ENCODE measurements around the gene SECTM1.
A peak's percentile ranks its signal among the peaks of the same experiment; 100 is the strongest.

Gene SECTM1

DNA sequence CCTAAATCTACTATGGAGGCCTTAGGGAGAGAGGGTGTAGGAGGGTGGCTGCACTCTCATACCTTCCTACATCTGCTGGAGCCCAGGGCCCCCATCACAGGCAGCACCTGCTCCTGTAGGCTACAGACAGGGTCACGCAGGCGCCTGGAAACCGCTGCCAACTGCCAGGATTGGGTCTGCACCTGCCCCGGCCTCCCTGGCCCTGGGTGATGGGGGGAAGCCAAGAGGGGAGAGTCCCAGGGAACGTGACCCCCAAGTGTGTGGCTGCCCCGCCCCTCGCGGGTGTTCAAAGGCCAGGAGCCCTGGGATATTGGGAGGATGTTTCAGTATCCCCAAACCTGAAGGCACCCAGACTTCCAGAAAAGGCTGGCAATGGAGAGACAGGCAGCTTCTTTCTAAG lies 19.9 kb upstream of the SECTM1 start:
- no peaks in the 10 kb centered on the region for H3K79me1 ChIP-seq (ENCODE audit: low read depth, low read length)
- no peak for DNase-seq (ENCODE audit: low spot score)
- peak overlapping the region; percentile 62 for H2AK5ac ChIP-seq (ENCODE audit: low read depth, low read length)
- no peaks in the 10 kb centered on the region for H3K36me3 ChIP-seq (replicated peaks in 1 of 2; ENCODE audit: control insufficient read depth in 2 of 2, insufficient read depth in 2 of 2, low read length in 2 of 2)
- H3K18ac ChIP-seq (ENCODE audit: low read length) = no peak overlapping the region
- H4K91ac ChIP-seq (ENCODE audit: low read depth, low read length, poor library complexity) = no peak overlapping the region
- no CpG with 5 or more reads among the region's 8 CpGs for WGBS, 2 donors (ENCODE audit: extremely low coverage in 2 of 2, insufficient read length in 2 of 2, insufficient replicate concordance in 1 of 2)
- H2BK15ac ChIP-seq (ENCODE audit: low read length) = peak overlapping the region; percentile 49
- H3K4me2 ChIP-seq (ENCODE audit: insufficient read depth, low read length, poor library complexity, severe bottlenecking) = no peak overlapping the region
- H2BK5ac ChIP-seq (ENCODE audit: low read length) = no peak overlapping the region
- H2BK12ac ChIP-seq (ENCODE audit: low read length) = no peak overlapping the region
- no peak overlapping the region for H2BK120ac ChIP-seq (ENCODE audit: low read depth, low read length)
- H2AFZ ChIP-seq (ENCODE audit: low read length) = no peak overlapping the region
- no peak overlapping the region for H3K23ac ChIP-seq (ENCODE audit: low read depth, low read length, poor library complexity)
- H3K27ac ChIP-seq (replicated peaks; ENCODE audit: low read length) = no peak overlapping the region
- H3K4me3 ChIP-seq (ENCODE audit: low read length in 2 of 2) = no peak overlapping the region
- no peaks in the 10 kb centered on the region for H3K9me3 ChIP-seq (replicated peaks in 1 of 2; ENCODE audit: control insufficient read depth in 2 of 2, insufficient read depth in 1 of 2, low read depth in 1 of 2, low read length in 2 of 2)
- H3K14ac ChIP-seq (ENCODE audit: low read length) = no peak overlapping the region
- no peak overlapping the region for H3K4ac ChIP-seq (ENCODE audit: low read length)
- H3K9ac ChIP-seq (ENCODE audit: low read depth, low read length, poor library complexity) = no peak overlapping the region
- peaks cover 3 to 8% of the 10 kb centered on the region in 2 donors for H3K4me1 ChIP-seq (ENCODE audit: control insufficient read depth in 2 of 2, insufficient read depth in 1 of 2, low read depth in 1 of 2, low read length in 2 of 2)
- peaks cover 0 to 15% (median 0%) of the 10 kb centered on the region in 3 experiments for H3K27me3 ChIP-seq (ENCODE audit: control insufficient read depth in 3 of 3, insufficient read depth in 3 of 3, low read depth in 1 of 3, low read length in 3 of 3)
- H4K8ac ChIP-seq (ENCODE audit: low read depth, low read length) = no peak overlapping the region

DNA sequence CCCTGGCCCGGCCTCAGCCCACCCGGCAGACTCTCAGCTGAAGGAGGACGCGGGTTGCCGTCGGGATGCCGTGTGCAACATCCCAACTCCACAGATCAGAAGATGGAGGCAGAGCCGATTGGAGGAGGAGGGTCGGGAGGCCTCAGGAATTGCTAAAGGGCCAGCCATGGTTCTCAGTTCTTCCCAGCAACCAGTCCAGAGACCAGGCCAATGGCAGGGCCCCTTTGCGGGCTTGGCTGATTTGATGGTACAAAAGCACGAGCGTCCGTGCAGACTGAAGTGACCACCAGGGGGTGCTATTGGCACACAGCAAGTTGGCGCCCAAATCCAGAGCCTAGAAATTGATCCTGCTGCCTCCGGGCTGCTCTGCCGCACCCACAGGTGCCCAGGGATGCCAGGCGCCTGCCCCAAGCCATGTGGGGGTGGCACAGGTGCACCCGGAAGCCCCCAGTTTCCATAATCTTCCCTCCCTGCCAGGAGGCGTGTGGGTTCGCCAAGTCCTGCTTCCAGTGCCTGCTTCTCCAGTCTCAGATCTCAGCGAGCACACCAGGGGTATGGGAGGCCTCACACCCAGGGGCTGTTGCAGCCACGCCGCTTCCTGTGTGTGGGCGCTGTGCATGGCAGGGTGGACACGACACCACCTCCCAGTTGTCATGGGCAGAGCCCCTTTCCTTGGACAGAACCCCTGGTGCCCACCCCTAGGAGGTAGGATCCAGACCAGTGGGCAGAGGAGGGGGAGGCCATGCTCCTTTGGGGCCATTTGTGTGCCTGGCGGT lies 18.3 kb upstream of the SECTM1 start:
- Histone ChIP-seq H3K23ac (ENCODE audit: low read depth, low read length, poor library complexity) (peak overlapping the region; percentile 85), H4K91ac (ENCODE audit: low read depth, low read length, poor library complexity) (peak overlapping the region; percentile 85), H2AK5ac (ENCODE audit: low read depth, low read length) (peak overlapping the region; percentile 100), H3K79me1 (ENCODE audit: low read depth, low read length) (no peaks in the 10 kb centered on the region), H2BK12ac (ENCODE audit: low read length) (peak overlapping the region; percentile 95), H3K4me3 (ENCODE audit: low read length in 2 of 2) (no peak overlapping the region), H2BK5ac (ENCODE audit: low read length) (peak overlapping the region; percentile 54), H2BK15ac (ENCODE audit: low read length) (peak overlapping the region; percentile 98), H3K18ac (ENCODE audit: low read length) (peak overlapping the region; percentile 92), H4K8ac (ENCODE audit: low read depth, low read length) (no peak overlapping the region), H2AFZ (ENCODE audit: low read length) (peak overlapping the region; percentile 77), H3K9me3 (replicated peaks in 1 of 2; ENCODE audit: control insufficient read depth in 2 of 2, insufficient read depth in 1 of 2, low read depth in 1 of 2, low read length in 2 of 2) (no peaks in the 10 kb centered on the region), H3K14ac (ENCODE audit: low read length) (peak overlapping the region; percentile 71), H3K9ac (ENCODE audit: low read depth, low read length, poor library complexity) (peak overlapping the region; percentile 77), H3K4ac (ENCODE audit: low read length) (no peak overlapping the region), H3K4me2 (ENCODE audit: insufficient read depth, low read length, poor library complexity, severe bottlenecking) (no peak overlapping the region), H3K27me3 (ENCODE audit: control insufficient read depth in 3 of 3, insufficient read depth in 3 of 3, low read depth in 1 of 3, low read length in 3 of 3) (peaks cover 0 to 19% (median 0%) of the 10 kb centered on the region in 3 experiments), H2BK120ac (ENCODE audit: low read depth, low read length) (peak overlapping the region; percentile 24), H3K27ac (replicated peaks; ENCODE audit: low read length) (no peak overlapping the region), H3K4me1 (ENCODE audit: control insufficient read depth in 2 of 2, insufficient read depth in 1 of 2, low read depth in 1 of 2, low read length in 2 of 2) (peaks cover 0 to 6% of the 10 kb centered on the region in 2 donors), H3K36me3 (replicated peaks in 1 of 2; ENCODE audit: control insufficient read depth in 2 of 2, insufficient read depth in 2 of 2, low read length in 2 of 2) (no peaks in the 10 kb centered on the region)
- DNase-seq (ENCODE audit: low spot score) = peak; percentile 93
- WGBS, 2 donors (ENCODE audit: extremely low coverage in 2 of 2, insufficient read length in 2 of 2, insufficient replicate concordance in 1 of 2) = no CpG with 5 or more reads among the region's 26 CpGs

GRCh38 chr17:82351254-82351712 lies 17.7 kb upstream of the SECTM1 start:
- Histone ChIP-seq H3K14ac (ENCODE audit: low read length) (no peak overlapping the region), H3K27ac (replicated peaks; ENCODE audit: low read length) (no peak overlapping the region), H3K36me3 (replicated peaks in 1 of 2; ENCODE audit: control insufficient read depth in 2 of 2, insufficient read depth in 2 of 2, low read length in 2 of 2) (no peaks in the 10 kb centered on the region), H4K8ac (ENCODE audit: low read depth, low read length) (no peak overlapping the region), H2BK12ac (ENCODE audit: low read length) (peak overlapping the region; percentile 95), H3K27me3 (ENCODE audit: control insufficient read depth in 3 of 3, insufficient read depth in 3 of 3, low read depth in 1 of 3, low read length in 3 of 3) (peaks cover 0 to 16% (median 0%) of the 10 kb centered on the region in 3 experiments), H3K4ac (ENCODE audit: low read length) (no peak overlapping the region), H3K4me3 (ENCODE audit: low read length in 2 of 2) (no peak overlapping the region), H4K91ac (ENCODE audit: low read depth, low read length, poor library complexity) (peak overlapping the region; percentile 85), H3K9me3 (replicated peaks in 1 of 2; ENCODE audit: control insufficient read depth in 2 of 2, insufficient read depth in 1 of 2, low read depth in 1 of 2, low read length in 2 of 2) (no peaks in the 10 kb centered on the region), H3K79me1 (ENCODE audit: low read depth, low read length) (no peaks in the 10 kb centered on the region), H3K23ac (ENCODE audit: low read depth, low read length, poor library complexity) (peak overlapping the region; percentile 25), H2AFZ (ENCODE audit: low read length) (peak overlapping the region; percentile 77), H2BK120ac (ENCODE audit: low read depth, low read length) (peak overlapping the region; percentile 24), H3K4me1 (ENCODE audit: control insufficient read depth in 2 of 2, insufficient read depth in 1 of 2, low read depth in 1 of 2, low read length in 2 of 2) (peaks cover 0 to 4% of the 10 kb centered on the region in 2 donors), H3K9ac (ENCODE audit: low read depth, low read length, poor library complexity) (peak overlapping the region; percentile 63), H3K4me2 (ENCODE audit: insufficient read depth, low read length, poor library complexity, severe bottlenecking) (no peak overlapping the region), H3K18ac (ENCODE audit: low read length) (peak overlapping the region; percentile 92), H2AK5ac (ENCODE audit: low read depth, low read length) (peak overlapping the region; percentile 100), H2BK5ac (ENCODE audit: low read length) (no peak overlapping the region), H2BK15ac (ENCODE audit: low read length) (peak overlapping the region; percentile 98)
- no CpG with 5 or more reads among the region's 21 CpGs for WGBS, 2 donors (ENCODE audit: extremely low coverage in 2 of 2, insufficient read length in 2 of 2, insufficient replicate concordance in 1 of 2)
- DNase-seq (ENCODE audit: low spot score) = no peak

DNA sequence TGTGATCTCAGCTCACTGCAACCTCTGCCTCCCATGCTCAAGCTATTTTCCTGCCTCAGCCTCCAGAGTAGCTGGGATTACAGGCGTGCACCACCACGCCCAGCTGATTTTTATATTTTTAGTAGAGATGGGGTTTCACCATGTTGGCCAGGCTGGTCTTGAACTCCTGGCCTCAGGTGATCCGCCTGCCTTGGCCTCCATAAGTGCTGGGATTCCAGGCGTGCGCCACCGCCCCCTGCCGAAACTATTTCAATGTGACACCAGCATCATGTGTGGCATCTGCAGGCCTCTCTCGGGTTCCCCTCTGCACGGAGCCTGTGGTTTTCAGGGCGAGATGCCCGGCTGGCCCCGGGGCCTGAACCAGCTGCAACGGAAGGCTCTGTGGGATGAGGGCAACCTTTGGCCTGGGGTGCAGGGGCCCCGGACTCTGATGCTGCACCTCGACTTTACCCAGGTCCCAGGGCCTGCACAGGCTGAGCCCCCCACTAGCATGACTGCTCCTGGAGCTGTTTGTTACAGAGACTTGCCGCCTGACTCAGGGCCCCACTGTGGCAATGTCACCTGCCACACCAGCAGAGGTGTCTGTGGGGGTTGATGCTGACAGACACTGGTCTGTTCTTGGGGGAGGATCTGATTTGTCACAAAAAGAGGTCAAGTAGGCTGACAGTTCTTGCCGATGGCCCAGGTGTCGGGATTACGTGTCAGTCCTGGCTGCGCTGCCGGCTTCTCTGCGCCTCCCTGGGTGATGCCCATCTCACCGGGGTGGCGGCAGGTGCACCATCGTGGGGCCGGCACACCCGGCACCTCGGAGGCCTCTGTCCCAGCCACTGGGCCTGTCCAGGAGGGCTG lies 16.8 kb upstream of the SECTM1 start:
- Histone ChIP-seq H3K4me3 (ENCODE audit: low read length in 2 of 2) (no peak overlapping the region), H3K79me1 (ENCODE audit: low read depth, low read length) (no peaks in the 10 kb centered on the region), H3K27me3 (ENCODE audit: control insufficient read depth in 3 of 3, insufficient read depth in 3 of 3, low read depth in 1 of 3, low read length in 3 of 3) (peaks cover 0 to 16% (median 0%) of the 10 kb centered on the region in 3 experiments), H2AK5ac (ENCODE audit: low read depth, low read length) (peak overlapping the region; percentile 47), H3K36me3 (replicated peaks in 1 of 2; ENCODE audit: control insufficient read depth in 2 of 2, insufficient read depth in 2 of 2, low read length in 2 of 2) (no peaks in the 10 kb centered on the region), H3K18ac (ENCODE audit: low read length) (no peak overlapping the region), H2BK12ac (ENCODE audit: low read length) (no peak overlapping the region), H4K91ac (ENCODE audit: low read depth, low read length, poor library complexity) (no peak overlapping the region), H3K14ac (ENCODE audit: low read length) (no peak overlapping the region), H2AFZ (ENCODE audit: low read length) (no peak overlapping the region), H2BK120ac (ENCODE audit: low read depth, low read length) (no peak overlapping the region), H3K9me3 (replicated peaks in 1 of 2; ENCODE audit: control insufficient read depth in 2 of 2, insufficient read depth in 1 of 2, low read depth in 1 of 2, low read length in 2 of 2) (no peaks in the 10 kb centered on the region), H3K9ac (ENCODE audit: low read depth, low read length, poor library complexity) (peak overlapping the region; percentile 9), H4K8ac (ENCODE audit: low read depth, low read length) (no peak overlapping the region), H2BK15ac (ENCODE audit: low read length) (no peak overlapping the region), H3K23ac (ENCODE audit: low read depth, low read length, poor library complexity) (peak overlapping the region; percentile 47), H2BK5ac (ENCODE audit: low read length) (no peak overlapping the region), H3K4ac (ENCODE audit: low read length) (no peak overlapping the region), H3K27ac (replicated peaks; ENCODE audit: low read length) (no peak overlapping the region), H3K4me2 (ENCODE audit: insufficient read depth, low read length, poor library complexity, severe bottlenecking) (no peak overlapping the region), H3K4me1 (ENCODE audit: control insufficient read depth in 2 of 2, insufficient read depth in 1 of 2, low read depth in 1 of 2, low read length in 2 of 2) (peaks cover 2 to 4% of the 10 kb centered on the region in 2 donors)
- WGBS, 2 donors (ENCODE audit: extremely low coverage in 2 of 2, insufficient read length in 2 of 2, insufficient replicate concordance in 1 of 2) = no CpG with 5 or more reads among the region's 28 CpGs
- no peak for DNase-seq (ENCODE audit: low spot score)

Data from neuronal stem cell (in vitro differentiated cells).